Keratinocyte (primary cell): ENCODE data around the gene TSHZ3.

Source experiments
- CTCF ChIP-seq, 3 experiments: IDR thresholded peaks in 1 of 3; conservative IDR thresholded peaks in 1 of 3; optimal IDR thresholded peaks in 1 of 3; 2 replicates in 2 of 3; 3 replicates in 1 of 3; pipeline versions ENCODE3 to v1.5.1; 2011; ENCODE audit warnings: low read length in 3 of 3, mild to moderate bottlenecking in 3 of 3, moderate library complexity in 2 of 3, control low read depth in 1 of 3, inconsistent platforms in 1 of 3; ENCODE audit not compliant: insufficient read depth in 2 of 3; ENCODE audit errors: extremely low read depth in 1 of 3
- EZH2 ChIP-seq: IDR thresholded peaks from one replicate; pipeline ENCODE4 v1.6.1; 2012; ENCODE audit warnings: inconsistent platforms, mild to moderate bottlenecking, low read length, moderate library complexity

GRCh38 chr19:31249217-31249616 lies 100.0 kb downstream of the TSHZ3 start:
- TF ChIP-seq CTCF (optimal IDR thresholded peaks at IDR 0.05 in 1 of 3, IDR thresholded peaks at IDR 0.05 in 1 of 3, conservative IDR thresholded peaks at IDR 0.05 in 1 of 3; ENCODE audit: extremely low read depth in 1 of 3, insufficient read depth in 2 of 3, low read length in 3 of 3) = peak in 2 of 3 experiments; percentile 5 to 41
- no peak for TF ChIP-seq EZH2
